PC-9 (cell line): ENCODE results near the gene NANOGP8.

ENCODE experiments used
- CTCF ChIP-seq: fragments of 200-600 bp; sonication (generic); conservative IDR thresholded peaks from 2 replicates; pipeline ENCODE4 v1.6.1; 2017; ENCODE audit warnings: mixed run types, antibody characterized with exemption, mild to moderate bottlenecking, moderate library complexity
- EZH2 ChIP-seq: fragments of 200-600 bp; sonication (generic); IDR thresholded peaks from 2 replicates; pipeline ENCODE4 v1.8.0; 2017; ENCODE audit warnings: antibody characterized with exemption, low read depth

- no peak for TF ChIP-seq EZH2
- no peak for TF ChIP-seq CTCF
These were observed 4.5 kb upstream of the NANOGP8 start for GRCh38 chr15:35089551-35089950.
